Measurements from ENCODE around the gene AJAP1.
A peak's percentile ranks its signal among the peaks of the same experiment; 100 is the strongest.

AJAP1 gene

DNA sequence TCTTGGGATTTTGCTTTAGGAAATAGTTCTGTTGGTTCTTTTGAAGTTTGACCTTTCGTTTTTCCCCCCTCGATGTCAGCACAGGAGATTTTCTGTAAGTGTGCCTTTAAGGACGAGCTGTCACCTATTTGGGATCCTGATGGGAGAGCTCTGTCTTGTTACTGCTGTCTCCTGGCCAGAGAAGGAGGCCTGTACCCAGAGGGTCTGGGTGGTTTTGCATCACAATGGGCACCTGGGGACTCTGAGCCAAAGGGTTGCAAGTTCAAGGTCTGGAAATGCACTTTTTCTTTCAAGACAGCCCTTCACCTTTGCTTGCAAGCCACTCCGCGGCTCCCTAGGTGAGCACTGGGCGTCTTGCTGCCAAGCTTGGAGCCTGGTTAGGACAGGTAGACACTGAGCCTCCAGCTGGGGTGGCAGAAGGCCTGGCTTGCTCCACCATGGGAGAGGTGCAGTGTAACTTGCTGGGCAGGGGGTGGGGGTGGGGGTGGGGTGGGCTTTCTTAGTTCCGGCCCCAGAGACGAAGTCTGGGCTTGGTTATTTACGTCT, 2.9 kb downstream of the AJAP1 start:
- Histone ChIP-seq H2BK120ac (ENCODE audit: low read depth, low read length) (no peak overlapping the region), H3K4me2 (ENCODE audit: low read length) (no peak overlapping the region), H3K79me2 (ENCODE audit: control insufficient read depth, insufficient read depth, low read length) (no peaks in the 10 kb centered on the region), H3K4me1 (ENCODE audit: control insufficient read depth, low read depth, low read length) (peaks cover 7% of the 10 kb centered on the region), H3K9ac (ENCODE audit: low read length) (no peak overlapping the region), H4K5ac (ENCODE audit: low read length) (no peak overlapping the region), H4K8ac (ENCODE audit: low read depth, low read length) (no peak overlapping the region), H3K27ac (ENCODE audit: low read depth, low read length) (no peak overlapping the region), H3K4ac (ENCODE audit: low read depth, low read length) (no peak overlapping the region), H3K56ac (ENCODE audit: low read length) (peak overlapping the region; percentile 22), H2BK5ac (ENCODE audit: low read length) (no peak overlapping the region), H3K4me3 (ENCODE audit: low read length) (no peak overlapping the region), H2BK15ac (replicated peaks; ENCODE audit: low read depth) (no peak overlapping the region), H2AK5ac (ENCODE audit: low read length) (no peak overlapping the region), H3K18ac (ENCODE audit: low read length) (no peak overlapping the region), H3K36me3 (ENCODE audit: control insufficient read depth, insufficient read depth, low read length) (no peaks in the 10 kb centered on the region), H3K27me3 (ENCODE audit: insufficient read depth, low read length, poor library complexity) (peaks cover 18% of the 10 kb centered on the region), H3K79me1 (ENCODE audit: low read length) (no peaks in the 10 kb centered on the region), H3K23ac (ENCODE audit: low read length) (no peak overlapping the region)
- no CpG with 5 or more reads among the region's 9 CpGs for WGBS (ENCODE audit: extremely low coverage, insufficient coverage, low lambda C conversion rate)
- peak; percentile 50 for DNase-seq

DNA sequence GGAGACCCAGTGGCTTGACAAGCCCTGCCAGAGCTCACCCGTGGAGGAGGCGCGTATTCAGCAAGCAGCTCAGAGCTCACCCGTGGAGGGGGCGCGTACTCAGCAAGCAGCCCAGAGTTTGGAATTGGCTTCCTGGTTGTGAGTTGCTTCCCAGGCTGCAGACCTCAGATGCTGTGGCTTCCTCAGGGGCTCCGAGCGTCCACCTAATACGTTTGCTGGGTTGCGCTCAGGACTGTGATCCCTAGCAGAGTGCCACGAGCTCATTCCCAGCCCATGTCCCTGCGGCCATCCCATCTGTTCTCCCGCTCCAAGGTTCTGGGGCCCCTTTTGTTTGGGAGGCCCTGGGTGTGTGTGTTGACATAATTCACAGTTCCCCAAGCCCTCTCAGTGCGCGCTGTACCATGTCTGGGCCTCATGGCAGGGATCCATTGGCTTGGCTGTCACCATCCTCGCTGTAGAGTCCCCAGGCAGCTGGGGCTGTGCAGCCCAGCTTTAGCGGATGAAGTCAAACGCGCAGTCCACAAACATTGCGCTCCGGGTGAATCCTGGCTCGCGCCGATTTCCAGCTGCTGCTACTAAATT, 3.6 kb downstream of the AJAP1 start:
- peaks cover 7% of the 10 kb centered on the region for H3K4me1 ChIP-seq (ENCODE audit: control insufficient read depth, low read depth, low read length)
- H3K4ac ChIP-seq (ENCODE audit: low read depth, low read length) = no peak overlapping the region
- H3K79me1 ChIP-seq (ENCODE audit: low read length) = no peaks in the 10 kb centered on the region
- H3K4me2 ChIP-seq (ENCODE audit: low read length) = no peak overlapping the region
- H3K56ac ChIP-seq (ENCODE audit: low read length) = no peak overlapping the region
- WGBS (ENCODE audit: extremely low coverage, insufficient coverage, low lambda C conversion rate) = no CpG with 5 or more reads among the region's 24 CpGs
- H2BK120ac ChIP-seq (ENCODE audit: low read depth, low read length) = no peak overlapping the region
- H4K8ac ChIP-seq (ENCODE audit: low read depth, low read length) = no peak overlapping the region
- no peak overlapping the region for H3K9ac ChIP-seq (ENCODE audit: low read length)
- no peak overlapping the region for H4K5ac ChIP-seq (ENCODE audit: low read length)
- H2AK5ac ChIP-seq (ENCODE audit: low read length) = no peak overlapping the region
- no peak overlapping the region for H2BK15ac ChIP-seq (replicated peaks; ENCODE audit: low read depth)
- H3K79me2 ChIP-seq (ENCODE audit: control insufficient read depth, insufficient read depth, low read length) = no peaks in the 10 kb centered on the region
- no peak overlapping the region for H2BK5ac ChIP-seq (ENCODE audit: low read length)
- no peak overlapping the region for H3K23ac ChIP-seq (ENCODE audit: low read length)
- DNase-seq = no peak
- no peak overlapping the region for H3K4me3 ChIP-seq (ENCODE audit: low read length)
- H3K27ac ChIP-seq (ENCODE audit: low read depth, low read length) = no peak overlapping the region
- H3K18ac ChIP-seq (ENCODE audit: low read length) = no peak overlapping the region
- no peaks in the 10 kb centered on the region for H3K36me3 ChIP-seq (ENCODE audit: control insufficient read depth, insufficient read depth, low read length)
- H3K27me3 ChIP-seq (ENCODE audit: insufficient read depth, low read length, poor library complexity) = peaks cover 18% of the 10 kb centered on the region

DNA sequence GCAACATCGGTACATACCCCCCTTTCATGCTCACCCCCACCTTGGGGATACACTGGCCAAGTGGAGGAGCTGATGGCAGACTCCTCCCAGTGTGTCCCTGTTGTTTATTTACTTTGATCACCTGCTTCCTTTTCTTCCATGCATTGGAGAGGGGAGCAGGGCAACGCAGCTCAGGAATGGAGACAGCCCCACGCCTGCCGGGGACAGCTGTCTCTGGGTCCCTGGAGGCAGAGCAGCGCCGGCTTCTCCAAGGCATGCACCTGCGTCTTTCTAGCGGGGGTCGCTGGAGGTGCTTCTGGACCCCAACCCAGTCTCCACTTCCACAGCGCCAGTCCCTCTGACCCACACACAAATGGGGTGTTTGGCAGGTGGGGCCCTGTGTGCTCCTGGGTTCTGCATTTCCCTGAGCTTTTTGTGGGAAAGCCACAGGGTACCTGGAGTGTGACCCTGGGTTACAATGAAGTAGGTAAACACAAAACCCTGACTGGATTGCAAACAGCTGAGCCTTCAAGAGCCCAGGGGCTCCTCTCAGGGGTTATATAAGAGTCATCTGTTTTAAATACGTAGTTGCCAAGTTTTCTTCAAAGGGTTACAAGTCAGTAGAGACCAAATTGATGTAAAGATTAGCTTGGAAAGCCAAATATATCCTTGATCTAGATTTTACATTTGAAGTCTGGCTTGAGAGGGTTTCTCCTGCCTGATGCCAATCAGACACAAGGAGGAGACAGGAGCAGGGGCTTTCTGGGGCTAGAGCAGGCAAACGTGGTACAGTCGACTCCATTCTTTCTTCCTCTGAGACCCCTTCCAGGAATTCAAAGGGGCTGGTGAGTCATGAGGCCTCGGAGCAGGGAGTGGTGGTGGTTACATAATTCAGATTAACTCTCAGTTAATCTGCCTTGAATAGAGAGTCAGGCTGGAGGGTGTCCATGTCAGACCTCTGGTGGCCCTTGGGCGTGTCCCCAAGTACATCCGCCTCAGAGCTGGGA, 4.5 kb downstream of the AJAP1 start:
- H4K5ac ChIP-seq (ENCODE audit: low read length) = no peak overlapping the region
- no peak overlapping the region for H2BK120ac ChIP-seq (ENCODE audit: low read depth, low read length)
- WGBS (ENCODE audit: extremely low coverage, insufficient coverage, low lambda C conversion rate) = no CpG with 5 or more reads among the region's 16 CpGs
- H3K27me3 ChIP-seq (ENCODE audit: insufficient read depth, low read length, poor library complexity) = peaks cover 10% of the 10 kb centered on the region
- H3K4me1 ChIP-seq (ENCODE audit: control insufficient read depth, low read depth, low read length) = peaks cover 7% of the 10 kb centered on the region
- H4K8ac ChIP-seq (ENCODE audit: low read depth, low read length) = no peak overlapping the region
- no peak overlapping the region for H3K4ac ChIP-seq (ENCODE audit: low read depth, low read length)
- no peak overlapping the region for H2BK15ac ChIP-seq (replicated peaks; ENCODE audit: low read depth)
- H3K23ac ChIP-seq (ENCODE audit: low read length) = no peak overlapping the region
- H3K18ac ChIP-seq (ENCODE audit: low read length) = no peak overlapping the region
- no peak overlapping the region for H2BK5ac ChIP-seq (ENCODE audit: low read length)
- no peaks in the 10 kb centered on the region for H3K79me1 ChIP-seq (ENCODE audit: low read length)
- DNase-seq = peak; percentile 42
- no peak overlapping the region for H3K4me3 ChIP-seq (ENCODE audit: low read length)
- H3K36me3 ChIP-seq (ENCODE audit: control insufficient read depth, insufficient read depth, low read length) = no peaks in the 10 kb centered on the region
- H3K9ac ChIP-seq (ENCODE audit: low read length) = no peak overlapping the region
- no peak overlapping the region for H3K56ac ChIP-seq (ENCODE audit: low read length)
- no peak overlapping the region for H3K27ac ChIP-seq (ENCODE audit: low read depth, low read length)
- no peak overlapping the region for H3K4me2 ChIP-seq (ENCODE audit: low read length)
- H3K79me2 ChIP-seq (ENCODE audit: control insufficient read depth, insufficient read depth, low read length) = no peaks in the 10 kb centered on the region
- H2AK5ac ChIP-seq (ENCODE audit: low read length) = no peak overlapping the region

DNA sequence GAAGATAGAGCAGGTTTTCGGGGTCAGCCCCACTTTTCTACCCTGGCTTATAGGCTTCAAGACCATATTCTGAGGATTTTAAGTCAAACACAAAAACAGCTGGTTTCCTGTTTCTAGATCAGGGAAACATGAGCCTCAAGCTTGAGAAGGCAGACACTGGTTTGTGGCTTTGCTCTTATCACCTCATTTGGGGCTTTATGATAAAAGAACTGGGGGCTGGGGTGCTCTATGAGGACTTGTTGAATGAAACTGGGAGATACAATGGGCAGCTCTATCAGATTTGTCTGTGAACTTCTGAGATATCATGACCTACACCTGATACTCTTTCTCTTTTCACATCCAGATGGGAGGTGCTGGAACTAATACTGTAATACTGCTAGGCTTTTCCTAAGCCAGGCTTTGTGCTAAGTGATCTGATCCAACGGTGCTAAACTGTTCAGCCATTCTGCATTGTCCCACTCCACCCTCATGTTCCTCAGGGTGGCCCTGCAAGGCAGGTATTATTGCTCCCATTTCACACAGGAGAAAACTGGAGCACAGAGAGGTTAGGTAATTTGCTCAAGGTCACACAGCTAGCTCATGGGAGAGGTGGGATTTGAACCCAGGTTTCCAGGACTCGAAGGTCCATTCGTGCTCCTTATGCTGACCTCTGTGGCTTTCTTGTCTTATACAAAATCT, 6.6 kb downstream of the AJAP1 start:
- no peak overlapping the region for H3K9ac ChIP-seq (ENCODE audit: low read length)
- no peak overlapping the region for H4K8ac ChIP-seq (ENCODE audit: low read depth, low read length)
- H2BK15ac ChIP-seq (replicated peaks; ENCODE audit: low read depth) = no peak overlapping the region
- no peak overlapping the region for H4K5ac ChIP-seq (ENCODE audit: low read length)
- H3K4ac ChIP-seq (ENCODE audit: low read depth, low read length) = no peak overlapping the region
- peaks cover 3% of the 10 kb centered on the region for H3K27me3 ChIP-seq (ENCODE audit: insufficient read depth, low read length, poor library complexity)
- no peak overlapping the region for H3K4me3 ChIP-seq (ENCODE audit: low read length)
- no peak overlapping the region for H2BK120ac ChIP-seq (ENCODE audit: low read depth, low read length)
- H3K56ac ChIP-seq (ENCODE audit: low read length) = no peak overlapping the region
- H2BK5ac ChIP-seq (ENCODE audit: low read length) = no peak overlapping the region
- no peak overlapping the region for H2AK5ac ChIP-seq (ENCODE audit: low read length)
- H3K36me3 ChIP-seq (ENCODE audit: control insufficient read depth, insufficient read depth, low read length) = no peaks in the 10 kb centered on the region
- peaks cover 7% of the 10 kb centered on the region for H3K4me1 ChIP-seq (ENCODE audit: control insufficient read depth, low read depth, low read length)
- H3K23ac ChIP-seq (ENCODE audit: low read length) = no peak overlapping the region
- H3K27ac ChIP-seq (ENCODE audit: low read depth, low read length) = no peak overlapping the region
- no peaks in the 10 kb centered on the region for H3K79me1 ChIP-seq (ENCODE audit: low read length)
- H3K18ac ChIP-seq (ENCODE audit: low read length) = no peak overlapping the region
- DNase-seq = peak; percentile 95
- H3K4me2 ChIP-seq (ENCODE audit: low read length) = no peak overlapping the region
- H3K79me2 ChIP-seq (ENCODE audit: control insufficient read depth, insufficient read depth, low read length) = no peaks in the 10 kb centered on the region
- WGBS (ENCODE audit: extremely low coverage, insufficient coverage, low lambda C conversion rate) = no CpG with 5 or more reads among the region's 4 CpGs

DNA sequence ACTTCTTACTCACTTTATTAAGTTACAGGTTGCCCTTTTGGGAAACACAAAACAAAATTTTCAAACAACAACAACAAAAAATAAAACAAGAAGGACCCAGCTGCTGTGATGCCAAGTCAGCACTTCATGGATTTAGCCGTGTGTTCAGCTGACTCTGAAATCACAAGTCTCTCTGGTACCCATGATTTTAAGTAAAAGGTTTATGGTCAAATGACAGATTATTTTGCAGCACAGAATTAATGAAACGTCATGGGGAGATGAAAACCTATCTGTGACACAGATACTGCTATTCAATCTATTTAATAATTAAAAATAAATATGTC, 7.1 kb downstream of the AJAP1 start:
- Histone ChIP-seq H3K79me1 (ENCODE audit: low read length) (no peaks in the 10 kb centered on the region), H3K56ac (ENCODE audit: low read length) (no peak overlapping the region), H3K4me3 (ENCODE audit: low read length) (no peak overlapping the region), H3K4me1 (ENCODE audit: control insufficient read depth, low read depth, low read length) (peaks cover 7% of the 10 kb centered on the region), H3K23ac (ENCODE audit: low read length) (no peak overlapping the region), H2BK15ac (replicated peaks; ENCODE audit: low read depth) (no peak overlapping the region), H3K79me2 (ENCODE audit: control insufficient read depth, insufficient read depth, low read length) (no peaks in the 10 kb centered on the region), H2BK120ac (ENCODE audit: low read depth, low read length) (no peak overlapping the region), H3K27ac (ENCODE audit: low read depth, low read length) (no peak overlapping the region), H4K5ac (ENCODE audit: low read length) (no peak overlapping the region), H3K27me3 (ENCODE audit: insufficient read depth, low read length, poor library complexity) (peaks cover 3% of the 10 kb centered on the region), H3K18ac (ENCODE audit: low read length) (no peak overlapping the region), H2BK5ac (ENCODE audit: low read length) (no peak overlapping the region), H3K4ac (ENCODE audit: low read depth, low read length) (no peak overlapping the region), H3K36me3 (ENCODE audit: control insufficient read depth, insufficient read depth, low read length) (no peaks in the 10 kb centered on the region), H2AK5ac (ENCODE audit: low read length) (no peak overlapping the region), H4K8ac (ENCODE audit: low read depth, low read length) (no peak overlapping the region), H3K4me2 (ENCODE audit: low read length) (no peak overlapping the region), H3K9ac (ENCODE audit: low read length) (no peak overlapping the region)
- DNase-seq = no peak
- WGBS (ENCODE audit: extremely low coverage, insufficient coverage, low lambda C conversion rate) = no CpG with 5 or more reads among the region's 2 CpGs
